HEK293 (cell line): ENCODE measurements around the gene DGCR2.
"Not testable (repeated sequence)": the region's sequence is repeated elsewhere in the genome, so short reads cannot be mapped to it uniquely, and the experiment has no call there.

Source experiments
- ZNF341 ChIP-seq: fragments of 450-650 bp; formaldehyde crosslinking; IDR thresholded peaks from 2 replicates; pipeline ENCODE4; 2016; ENCODE audit warnings: low read depth, missing biosample characterization, missing genetic modification characterization
- TF ChIP-seq, protein P1 (sequence below): fragments of 450-650 bp; formaldehyde crosslinking; IDR thresholded peaks from 2 replicates; pipeline ENCODE4 v1.5.1; 2016; ENCODE audit warnings: missing biosample characterization, missing genetic modification characterization

DNA sequence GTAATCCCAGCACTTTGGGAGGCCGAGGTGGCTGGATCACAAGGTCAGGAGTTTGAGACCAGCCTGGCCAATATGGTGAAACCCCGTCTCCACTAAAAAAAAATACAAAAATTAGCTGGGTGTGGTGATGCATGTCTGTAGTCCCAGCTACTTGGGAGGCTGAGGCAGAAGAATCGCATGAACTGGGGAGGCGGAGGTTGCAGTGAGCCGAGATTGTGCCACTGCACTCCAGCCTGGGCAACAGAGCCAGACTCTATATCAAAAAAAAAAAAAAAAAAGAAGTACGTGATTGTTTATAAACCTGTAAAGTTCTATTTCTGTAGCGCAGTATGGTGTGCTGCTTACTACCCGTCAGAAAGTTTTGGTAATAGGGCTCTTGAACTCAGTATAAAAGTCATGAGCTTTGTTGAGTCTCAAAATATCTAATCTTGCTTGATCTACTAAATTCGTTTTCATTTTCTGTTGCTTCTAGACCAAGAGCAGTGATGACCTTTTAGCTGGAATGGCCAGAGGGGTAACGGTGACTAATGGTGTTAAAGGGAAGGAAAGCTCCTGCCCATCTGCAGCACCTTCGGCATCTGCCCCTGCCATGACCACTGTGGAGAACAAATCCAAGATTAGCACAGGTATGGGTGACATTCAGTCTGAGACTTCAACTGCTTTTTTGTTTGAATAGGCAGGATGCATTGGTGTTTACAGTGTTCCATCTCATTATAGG, 108.2 kb downstream of the DGCR2 start:
- TF ChIP-seq, protein P1, sequence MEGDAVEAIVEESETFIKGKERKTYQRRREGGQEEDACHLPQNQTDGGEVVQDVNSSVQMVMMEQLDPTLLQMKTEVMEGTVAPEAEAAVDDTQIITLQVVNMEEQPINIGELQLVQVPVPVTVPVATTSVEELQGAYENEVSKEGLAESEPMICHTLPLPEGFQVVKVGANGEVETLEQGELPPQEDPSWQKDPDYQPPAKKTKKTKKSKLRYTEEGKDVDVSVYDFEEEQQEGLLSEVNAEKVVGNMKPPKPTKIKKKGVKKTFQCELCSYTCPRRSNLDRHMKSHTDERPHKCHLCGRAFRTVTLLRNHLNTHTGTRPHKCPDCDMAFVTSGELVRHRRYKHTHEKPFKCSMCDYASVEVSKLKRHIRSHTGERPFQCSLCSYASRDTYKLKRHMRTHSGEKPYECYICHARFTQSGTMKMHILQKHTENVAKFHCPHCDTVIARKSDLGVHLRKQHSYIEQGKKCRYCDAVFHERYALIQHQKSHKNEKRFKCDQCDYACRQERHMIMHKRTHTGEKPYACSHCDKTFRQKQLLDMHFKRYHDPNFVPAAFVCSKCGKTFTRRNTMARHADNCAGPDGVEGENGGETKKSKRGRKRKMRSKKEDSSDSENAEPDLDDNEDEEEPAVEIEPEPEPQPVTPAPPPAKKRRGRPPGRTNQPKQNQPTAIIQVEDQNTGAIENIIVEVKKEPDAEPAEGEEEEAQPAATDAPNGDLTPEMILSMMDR (tag by site-specific recombination): not testable (repeated sequence)
- TF ChIP-seq ZNF341 (tag by site-specific recombination): not testable (repeated sequence)
